K562 (cell line): Measurements from ENCODE around the gene SMAD7. TPM values are rescaled to one million over a fixed set of nuclear protein-coding genes. Genes with fewer than 3 reads are reported as not detected.

Experiments used
- ARNT ChIP-seq, 2 experiments: fragments of 450-650 bp; IDR thresholded peaks; 2 replicates each; pipeline ENCODE4 v1.6.1; 2016; ENCODE audit warnings: mild to moderate bottlenecking in 1 of 2
- BACH1 ChIP-seq: fragments of 200-800 bp; sonication (Bioruptor generic); IDR thresholded peaks from 2 replicates; pipeline ENCODE4 v1.6.1; 2016; ENCODE audit warnings: missing genetic modification characterization, missing compliant biosample characterization
- BRF2 ChIP-seq: IDR thresholded peaks from 3 replicates; pipeline ENCODE4 v1.6.1; 2011; ENCODE audit warnings: borderline replicate concordance, mild to moderate bottlenecking; ENCODE audit not compliant: insufficient read length, insufficient read depth
- E2F4 ChIP-seq: sonication (generic); formaldehyde crosslinking; IDR thresholded peaks from 2 replicates; pipeline ENCODE4 v1.8.0; 2022; ENCODE audit warnings: mild to moderate bottlenecking, low read depth, missing genetic modification reagents
- ERF ChIP-seq: fragments of 450-650 bp; formaldehyde crosslinking; IDR thresholded peaks from 2 replicates; pipeline ENCODE4 v1.4.0; 2020; ENCODE audit warnings: mild to moderate bottlenecking, mixed read lengths
- FOXO4 ChIP-seq: fragments of 450-650 bp; formaldehyde crosslinking; IDR thresholded peaks from 2 replicates; pipeline ENCODE4 v1.4.0; 2020; ENCODE audit warnings: mild to moderate bottlenecking, moderate library complexity
- HSF4 ChIP-seq: fragments of 250-450 bp; sonication (Bioruptor Pico); IDR thresholded peaks from 2 replicates; pipeline ENCODE4 v2.1.2; 2022; ENCODE audit warnings: mild to moderate bottlenecking, moderate library complexity, borderline replicate concordance
- MEIS2 ChIP-seq: fragments of 450-650 bp; IDR thresholded peaks from 2 replicates; pipeline ENCODE4 v1.6.1; 2014; ENCODE audit warnings: mild to moderate bottlenecking; ENCODE audit not compliant: partially characterized antibody
- RAD51 ChIP-seq: fragments of 450-650 bp; IDR thresholded peaks from 2 replicates; pipeline ENCODE4 v1.7.1; 2016; ENCODE audit warnings: low read depth, mild to moderate bottlenecking, borderline replicate concordance
- THRA ChIP-seq: fragments of 450-650 bp; IDR thresholded peaks from 2 replicates; pipeline ENCODE4 v1.6.1; 2017; ENCODE audit warnings: mild to moderate bottlenecking, moderate library complexity
- TRIM24 ChIP-seq, 2 experiments: fragments of 450-650 bp; IDR thresholded peaks; 2 replicates each; pipeline ENCODE4 v1.6.1; 2016
- YY1 ChIP-seq, 3 experiments: IDR thresholded peaks; 2 replicates each; pipeline ENCODE4 v1.6.1; 2011; ENCODE audit warnings: low read length in 2 of 3, mild to moderate bottlenecking in 2 of 3, moderate library complexity in 2 of 3, borderline replicate concordance in 1 of 3, control low read depth in 1 of 3, low read depth in 1 of 3; ENCODE audit not compliant: insufficient read depth in 3 of 3, insufficient replicate concordance in 2 of 3, control insufficient read depth in 1 of 3, insufficient read length in 1 of 3; ENCODE audit errors: extremely low read depth in 1 of 3
- ZBTB12 ChIP-seq: fragments of 250-450 bp; sonication (Bioruptor Pico); IDR thresholded peaks from 2 replicates; pipeline ENCODE4 v1.4.0; 2020
- ZNF253 ChIP-seq: fragments of 250-450 bp; sonication (Bioruptor Pico); conservative IDR thresholded peaks from 2 replicates; pipeline ENCODE4 v1.6.1; 2021; ENCODE audit warnings: mild to moderate bottlenecking
- ZNF280B ChIP-seq: fragments of 250-450 bp; sonication (Bioruptor Pico); IDR thresholded peaks from 2 replicates; pipeline ENCODE4 v1.5.1; 2021; ENCODE audit warnings: mild to moderate bottlenecking
- ZNF395 ChIP-seq: fragments of 200-800 bp; sonication (Bioruptor generic); IDR thresholded peaks from 2 replicates; pipeline ENCODE4 v1.6.1; 2017; ENCODE audit warnings: missing genetic modification characterization, missing compliant biosample characterization
- polyA plus RNA-seq, 8 experiments: library from polyadenylated mRNA; depleted of rRNA in 4 of 8; stranded (reverse) in 5 of 8; unstranded in 3 of 8; fragments of >200 nt; fragmentation: Nextera tagmentation in 2 of 8; fragmentation: Illumina TruSeq in 1 of 8; extraction: Ambion mirVana in 2 of 8; extraction: Trizol in 1 of 8; gene quantifications; 2 replicates each; pipeline versions ENCODE4 v1.2.1 to v1.2.3, GENCODE V29; 2011 to 2014; ENCODE audit warnings: inconsistent platforms in 1 of 8, missing spikeins in 1 of 8
- total RNA-seq, 7 experiments: library from RNA; depleted of rRNA in 6 of 7; stranded (reverse); fragments of >200 nt in 6 of 7; fragmentation: Illumina TruSeq in 2 of 7; extraction: Trizol in 2 of 7; gene quantifications; 2 replicates each; pipeline versions ENCODE4 v1.2.1 to v1.2.3, GENCODE V29; 2011 to 2021; ENCODE audit warnings: low replicate concordance in 1 of 7

SMAD7 gene
- total and polyA plus RNA-seq, 9 of the 15 experiments (the other 6 are each of a cell fraction or from before 2014, with no cell fraction given): 0.13 to 3.0 (median 1.6) TPM

- TF ChIP-seq ZNF280B (CRISPR knock-in tag) (no peak), ZNF395 (CRISPR knock-in tag) (0 out of 2 replicates have a peak, but pooled peaks have one; percentile 26), ARNT (IDR thresholded peaks at IDR 0.05) (no peak), BRF2 (no peak), E2F4 (CRISPR knock-in tag) (no peak), YY1 (IDR thresholded peaks at IDR 0.05; ENCODE audit: borderline replicate concordance in 1 of 3, control insufficient read depth in 1 of 3, extremely low read depth in 1 of 3, insufficient read depth in 3 of 3, insufficient read length in 1 of 3, insufficient replicate concordance in 2 of 3, low read depth in 1 of 3, low read length in 2 of 3) (peak; percentile 17 to 81 (median 66)), HSF4 (CRISPR knock-in tag) (no peak), RAD51 (no peak), ZNF253 (no peak), BACH1 (no peak; the same call in 1 of the 2 replicates), THRA (no peak), MEIS2 (peak; percentile 75), TRIM24 (IDR thresholded peaks at IDR 0.05) (0 out of 4 replicates have a peak, but pooled peaks of 1 of the 2 experiments have one; percentile 5), ZBTB12 (no peak), ERF (CRISPR knock-in tag) (0 out of 2 replicates have a peak, but pooled peaks have one; percentile 61), FOXO4 (no peak)
These were observed 53.8 kb downstream of the SMAD7 start (continued) for GRCh38 chr18:48896875-48897511.
